H9 (cell line): ENCODE results near the gene SNX14. TPM values are rescaled to one million over a fixed set of nuclear protein-coding genes. Genes with fewer than 3 reads are reported as not detected.
A peak's percentile ranks its signal among the peaks of the same experiment; 100 is the strongest.

Experiments
- DNase-seq: peaks from one replicate; pipeline ENCODE4 v3.0.0-alpha.2; 2017
- H2AFZ ChIP-seq: one replicate; pipeline ENCODE4 v1.6.1; 2013; ENCODE audit warnings: mild to moderate bottlenecking, low read length, control low read depth, moderate library complexity
- H2AK5ac ChIP-seq: 2 replicates; pipeline ENCODE4 v1.6.1; 2013; ENCODE audit warnings: low read length, control low read depth, mixed read lengths; ENCODE audit not compliant: insufficient read length
- H2BK120ac ChIP-seq: one replicate; pipeline ENCODE4 v1.6.1; 2013; ENCODE audit warnings: low read depth, mild to moderate bottlenecking, low read length, control low read depth, inconsistent platforms; ENCODE audit not compliant: poor library complexity, severe bottlenecking
- H2BK12ac ChIP-seq: 2 replicates; pipeline ENCODE4 v1.6.1; 2013; ENCODE audit warnings: low read length, control low read depth, mixed read lengths, low read depth; ENCODE audit not compliant: insufficient read length
- H2BK15ac ChIP-seq: 2 replicates; pipeline ENCODE4 v1.6.1; 2013; ENCODE audit warnings: low read depth, low read length, control low read depth
- H2BK20ac ChIP-seq: one replicate; pipeline ENCODE4 v1.6.1; 2013; ENCODE audit warnings: low read depth, mild to moderate bottlenecking, low read length, control low read depth, inconsistent platforms; ENCODE audit not compliant: poor library complexity, severe bottlenecking
- H2BK5ac ChIP-seq: 2 replicates; pipeline ENCODE4 v1.6.1; 2013; ENCODE audit warnings: low read length, control low read depth, mixed read lengths; ENCODE audit not compliant: insufficient read length
- H3K14ac ChIP-seq: 2 replicates; pipeline ENCODE4 v1.6.1; 2013; ENCODE audit warnings: low read length, control low read depth; ENCODE audit not compliant: insufficient read depth
- H3K18ac ChIP-seq: 2 replicates; pipeline ENCODE4 v1.6.1; 2013; ENCODE audit warnings: low read depth, mild to moderate bottlenecking, mixed read lengths, low read length, control low read depth; ENCODE audit not compliant: insufficient read length
- H3K23ac ChIP-seq: 2 replicates; pipeline ENCODE4 v1.6.1; 2013; ENCODE audit warnings: low read length, control low read depth, mixed read lengths, low read depth; ENCODE audit not compliant: insufficient read length
- H3K23me2 ChIP-seq: 2 replicates; pipeline ENCODE4 v1.6.1; 2013; ENCODE audit warnings: low read depth, mild to moderate bottlenecking, mixed read lengths, low read length, control low read depth; ENCODE audit not compliant: insufficient read length, poor library complexity, severe bottlenecking
- H3K27ac ChIP-seq: 2 replicates; pipeline ENCODE4 v1.5.1; 2013; ENCODE audit warnings: low read length, control low read depth, mixed read lengths, low read depth; ENCODE audit not compliant: insufficient read length
- H3K27me3 ChIP-seq: 2 replicates; pipeline ENCODE4 v1.6.1; 2013; ENCODE audit warnings: low read length, control low read depth, inconsistent platforms; ENCODE audit not compliant: insufficient read depth
- H3K4ac ChIP-seq: 2 replicates; pipeline ENCODE4 v1.6.1; 2013; ENCODE audit warnings: low read depth, mild to moderate bottlenecking, control low read depth, inconsistent platforms, low read length, moderate library complexity
- H3K4me1 ChIP-seq: 2 replicates; pipeline ENCODE4 v1.6.1; 2013; ENCODE audit warnings: low read length, control low read depth, inconsistent platforms; ENCODE audit not compliant: insufficient read depth
- H3K4me2 ChIP-seq: 2 replicates; pipeline ENCODE4 v1.6.1; 2013; ENCODE audit warnings: low read length, control low read depth, mixed read lengths; ENCODE audit not compliant: insufficient read length, insufficient read depth
- H3K56ac ChIP-seq: 2 replicates; pipeline ENCODE4 v1.6.1; 2013; ENCODE audit warnings: low read depth, mild to moderate bottlenecking, mixed read lengths, low read length, control low read depth; ENCODE audit not compliant: insufficient read length
- H3K79me1 ChIP-seq: 2 replicates; pipeline ENCODE4 v1.6.1; 2013; ENCODE audit warnings: low read depth, mild to moderate bottlenecking, moderate library complexity, low read length, control low read depth, inconsistent platforms; ENCODE audit not compliant: insufficient read depth, poor library complexity, severe bottlenecking
- H3K79me2 ChIP-seq: 2 replicates; pipeline ENCODE4 v1.6.1; 2013; ENCODE audit warnings: low read length, control low read depth, inconsistent platforms; ENCODE audit not compliant: insufficient read depth
- H3K9ac ChIP-seq: 2 replicates; pipeline ENCODE4 v1.6.1; 2013; ENCODE audit warnings: low read length, control low read depth, mixed read lengths; ENCODE audit not compliant: insufficient read length; ENCODE audit errors: extremely low read depth
- H3K9me3 ChIP-seq: one replicate; pipeline ENCODE4 v1.6.1; 2013; ENCODE audit warnings: low read depth, low read length, inconsistent platforms; ENCODE audit not compliant: control insufficient read depth
- H3T11ph ChIP-seq: one replicate; pipeline ENCODE4 v1.6.1; 2013; ENCODE audit warnings: mild to moderate bottlenecking, low read length, control low read depth, inconsistent platforms
- H4K20me1 ChIP-seq: one replicate; pipeline ENCODE4 v1.6.1; 2013; ENCODE audit not compliant: control insufficient read depth, insufficient read length, insufficient read depth
- H4K5ac ChIP-seq: 2 replicates; pipeline ENCODE4 v1.6.1; 2013; ENCODE audit warnings: low read depth, mild to moderate bottlenecking, mixed read lengths, low read length, control low read depth; ENCODE audit not compliant: insufficient read length
- H4K8ac ChIP-seq: replicated peaks from 2 replicates; pipeline ENCODE4 v1.6.1; 2013; ENCODE audit warnings: low read length, control low read depth, mixed read lengths, low read depth; ENCODE audit not compliant: insufficient read length
- H4K91ac ChIP-seq: 2 replicates; pipeline ENCODE4 v1.6.1; 2013; ENCODE audit warnings: low read depth, mild to moderate bottlenecking, moderate library complexity, mixed read lengths, low read length, control low read depth; ENCODE audit not compliant: insufficient read length
- H3K27ac Mint-ChIP-seq, 3 experiments: 2 replicates in 2 of 3; 3 replicates in 1 of 3; pipeline ENCODE4 v1.8.0; 2020 to 2021; ENCODE audit warnings: mixed read lengths in 3 of 3, mild to moderate bottlenecking in 1 of 3, moderate library complexity in 1 of 3
- H3K27me3 Mint-ChIP-seq: 2 replicates; pipeline ENCODE4 v1.8.0; 2021; ENCODE audit warnings: low read depth, mild to moderate bottlenecking, moderate library complexity, mixed read lengths
- H3K36me3 Mint-ChIP-seq, 3 experiments: 2 replicates in 2 of 3; 3 replicates in 1 of 3; pipeline ENCODE4 v1.8.0; 2020 to 2021; ENCODE audit warnings: low read depth in 3 of 3, mixed read lengths in 3 of 3; ENCODE audit not compliant: insufficient read depth in 1 of 3
- H3K4me1 Mint-ChIP-seq, 2 experiments: 2 replicates each; pipeline ENCODE4 v1.8.0; 2020; ENCODE audit warnings: mixed read lengths in 2 of 2
- H3K4me3 Mint-ChIP-seq, 2 experiments: 2 replicates in 1 of 2; 3 replicates in 1 of 2; pipeline ENCODE4 v1.8.0; 2020 to 2021; ENCODE audit warnings: mild to moderate bottlenecking in 2 of 2, mixed read lengths in 2 of 2, moderate library complexity in 1 of 2
- H3K9me3 Mint-ChIP-seq, 2 experiments: 2 replicates in 1 of 2; 3 replicates in 1 of 2; pipeline ENCODE4 v1.8.0; 2020; ENCODE audit warnings: mild to moderate bottlenecking in 2 of 2, mixed read lengths in 2 of 2, moderate library complexity in 1 of 2
- CTCF ChIP-seq: fragments of 200-600 bp; sonication (generic); conservative IDR thresholded peaks from 3 replicates; pipeline ENCODE4 v1.8.0; 2021; ENCODE audit warnings: antibody characterized with exemption, mild to moderate bottlenecking
- WGBS: extraction: QIAGEN DNeasy Blood & Tissue Kit; methylation state at CpG from one replicate; pipeline ENCODE4 v1.1.7; 2013; ENCODE audit warnings: missing lambda C conversion rate, low lambda C conversion rate, mixed read lengths; ENCODE audit not compliant: insufficient read length; ENCODE audit errors: extremely low coverage; 5-methylcytosine and 5-hydroxymethylcytosine counted together
- total RNA-seq: library from RNA; stranded (reverse); gene quantifications from 2 replicates; pipeline ENCODE4 v1.2.1, GENCODE V29; 2021

Gene SNX14
- total RNA-seq, 1 experiment from 2014 or later, result 33.0 TPM

GRCh38 chr6:85628353-85628752 lies 34.7 kb upstream of the SNX14 start:
- no peak overlapping the region for H3K14ac ChIP-seq
- no peak overlapping the region for H3K18ac ChIP-seq
- no peak overlapping the region for H4K8ac ChIP-seq
- no peak overlapping the region for H2BK12ac ChIP-seq
- no peak overlapping the region for H2BK5ac ChIP-seq
- no peak overlapping the region for H2BK15ac ChIP-seq
- H3K79me1 ChIP-seq, result peaks cover 3% of the 10 kb centered on the region
- no peak overlapping the region for H2AFZ ChIP-seq
- Mint-ChIP-seq H3K4me3 (no peak overlapping the region), H3K4me1 (peaks cover 16 to 22% of the 10 kb centered on the region in 2 experiments), H3K27ac (peak overlapping the region in 1 of 3 experiments; percentile 74; a peak in 2 of 7 replicates), H3K9me3 (no peaks in the 10 kb centered on the region), H3K27me3 (no peaks in the 10 kb centered on the region), H3K36me3 (peaks cover 56 to 96% (median 91%) of the 10 kb centered on the region in 3 experiments)
- no peaks in the 10 kb centered on the region for H4K20me1 ChIP-seq
- no peak overlapping the region for H3K56ac ChIP-seq
- H2AK5ac ChIP-seq, result no peak overlapping the region
- H3K23me2 ChIP-seq, result no peaks in the 10 kb centered on the region
- no CpG with 5 or more reads among the region's 1 CpG for WGBS
- no peak for TF ChIP-seq CTCF
- no peak overlapping the region for H3K27ac ChIP-seq
- H4K5ac ChIP-seq, result no peak overlapping the region
- H2BK120ac ChIP-seq, result no peak overlapping the region
- H2BK20ac ChIP-seq, result no peak overlapping the region
- H3K9me3 ChIP-seq, result no peaks in the 10 kb centered on the region
- H3K4me1 ChIP-seq, result no peaks in the 10 kb centered on the region
- H3K4ac ChIP-seq, result no peak overlapping the region
- peaks cover 46% of the 10 kb centered on the region; the same call in 1 of the 2 replicates for H3K79me2 ChIP-seq
- no peak overlapping the region for H3T11ph ChIP-seq
- H4K91ac ChIP-seq, result no peak overlapping the region
- DNase-seq, result no peak
- no peak overlapping the region for H3K9ac ChIP-seq
- no peak overlapping the region for H3K23ac ChIP-seq
- H3K4me2 ChIP-seq, result no peak overlapping the region
- no peaks in the 10 kb centered on the region for H3K27me3 ChIP-seq
